NCI-H1048 (cell line): ENCODE measurements around the gene MTRR.

Experiments used
- DNase-seq: peaks from one replicate; lab custom pipeline; 2025; lab: John Stamatoyannopoulos, UW

The MTRR gene

GRCh38 chr5:7857361-7857760, 11.6 kb upstream of the MTRR start:
- no peak for DNase-seq

GRCh38 chr5:7857926-7858632, 10.9 kb upstream of the MTRR start:
- no peak for DNase-seq

- DNase-seq: no peak
These were observed 2.8 kb upstream of the MTRR start for GRCh38 chr5:7866196-7866595.

- no peak for DNase-seq
These were observed 1.7 kb upstream of the MTRR start for GRCh38 chr5:7867260-7867659.

GRCh38 chr5:7868427-7868772, 548 bp upstream of the MTRR start:
- no peak for DNase-seq

GRCh38 chr5:7869474-7870136, 657 bp downstream of the MTRR start:
- no peak for DNase-seq

GRCh38 chr5:7871653-7872052, 2.7 kb downstream of the MTRR start:
- no peak for DNase-seq

- DNase-seq: no peak
These were observed 3.7 kb downstream of the MTRR start for GRCh38 chr5:7872517-7873130.

- no peak for DNase-seq
These were observed 4.3 kb downstream of the MTRR start for GRCh38 chr5:7873216-7873615.

- DNase-seq: no peak
These were observed 5.7 kb downstream of the MTRR start for GRCh38 chr5:7874639-7875038.

- no peak for DNase-seq
These were observed 6.2 kb downstream of the MTRR start for GRCh38 chr5:7875151-7875550.

- DNase-seq: no peak
These were observed 7.9 kb downstream of the MTRR start for GRCh38 chr5:7876867-7877266.

GRCh38 chr5:7877851-7878250, 8.9 kb downstream of the MTRR start:
- DNase-seq: no peak

GRCh38 chr5:7878381-7878873, 9.5 kb downstream of the MTRR start:
- DNase-seq: no peak

- DNase-seq: no peak
These were observed 12.1 kb downstream of the MTRR start for GRCh38 chr5:7881091-7881490.

GRCh38 chr5:7881816-7882215, 12.9 kb downstream of the MTRR start:
- DNase-seq: no peak

GRCh38 chr5:7882926-7883325, 14.0 kb downstream of the MTRR start:
- DNase-seq: no peak

GRCh38 chr5:7884491-7885267, 15.7 kb downstream of the MTRR start:
- DNase-seq: no peak

GRCh38 chr5:7886849-7887475, 18.0 kb downstream of the MTRR start:
- DNase-seq: no peak

GRCh38 chr5:7888901-7889300, 20.0 kb downstream of the MTRR start:
- no peak for DNase-seq

- DNase-seq: no peak
These were observed 25.5 kb downstream of the MTRR start for GRCh38 chr5:7894439-7894838.

- no peak for DNase-seq
These were observed 25.9 kb downstream of the MTRR start for GRCh38 chr5:7894860-7895259.
